ENCODE results near the gene DLG5.

DLG5 gene

GRCh38 chr10:77909749-77910375, 16.7 kb downstream of the DLG5 start:
- DNase-seq, result no peak

- DNase-seq, result no peak
Observed at GRCh38 chr10:77909021-77909748, 17.4 kb downstream of the DLG5 start.

- no peak for DNase-seq
Observed at GRCh38 chr10:77907900-77908717, 18.4 kb downstream of the DLG5 start.

GRCh38 chr10:77907462-77907861, 19.1 kb downstream of the DLG5 start:
- no peak for DNase-seq

GRCh38 chr10:77906951-77907421, 19.6 kb downstream of the DLG5 start:
- DNase-seq, result no peak

- DNase-seq, result no peak
Observed at GRCh38 chr10:77905781-77906180, 20.8 kb downstream of the DLG5 start.

- DNase-seq, result no peak
Observed at GRCh38 chr10:77905086-77905748, 21.3 kb downstream of the DLG5 start.

- no peak for DNase-seq
Observed at GRCh38 chr10:77904100-77904840, 22.3 kb downstream of the DLG5 start.

- no peak for DNase-seq
Observed at GRCh38 chr10:77902159-77902558, 24.4 kb downstream of the DLG5 start.

- no peak for DNase-seq
Observed at GRCh38 chr10:77901743-77902142, 24.8 kb downstream of the DLG5 start.

GRCh38 chr10:77899690-77900089, 26.9 kb downstream of the DLG5 start:
- DNase-seq, result no peak

GRCh38 chr10:77899080-77899477, 27.5 kb downstream of the DLG5 start:
- DNase-seq, result no peak

- DNase-seq, result no peak
Observed at GRCh38 chr10:77898323-77899079, 28.1 kb downstream of the DLG5 start.

GRCh38 chr10:77896058-77896457, 30.5 kb downstream of the DLG5 start:
- no peak for DNase-seq

- DNase-seq, result no peak
Observed at GRCh38 chr10:77894058-77894457, 32.5 kb downstream of the DLG5 start.

GRCh38 chr10:77893386-77893785, 33.2 kb downstream of the DLG5 start:
- DNase-seq, result no peak

- DNase-seq, result no peak
Observed at GRCh38 chr10:77892761-77893160, 33.8 kb downstream of the DLG5 start.

GRCh38 chr10:77892021-77892739, 34.4 kb downstream of the DLG5 start:
- DNase-seq, result no peak

GRCh38 chr10:77890097-77890496, 36.5 kb downstream of the DLG5 start:
- DNase-seq, result no peak

GRCh38 chr10:77889277-77889903, 37.2 kb downstream of the DLG5 start:
- no peak for DNase-seq

GRCh38 chr10:77888356-77888703, 38.2 kb downstream of the DLG5 start:
- DNase-seq, result no peak
